T1000 (cell line): ENCODE results near the gene MAP3K9.
A peak's percentile ranks its signal among the peaks of the same experiment; 100 is the strongest.

Source experiments
- DNase-seq: peaks from one replicate; lab custom pipeline; 2025; ENCODE audit warnings: mixed read lengths; lab: John Stamatoyannopoulos, UW

MAP3K9 gene

GRCh38 chr14:70821584-70822529 lies 12.5 kb upstream of the MAP3K9 start:
- DNase-seq = no peak

GRCh38 chr14:70816525-70816924 lies 7.2 kb upstream of the MAP3K9 start:
- no peak for DNase-seq

GRCh38 chr14:70814466-70814865 lies 5.2 kb upstream of the MAP3K9 start:
- no peak for DNase-seq

- DNase-seq = no peak
Observed at GRCh38 chr14:70812124-70812818, 3.0 kb upstream of the MAP3K9 start.

GRCh38 chr14:70811578-70811977 lies 2.3 kb upstream of the MAP3K9 start:
- DNase-seq = no peak

- no peak for DNase-seq
Observed at GRCh38 chr14:70811050-70811449, 1.7 kb upstream of the MAP3K9 start.

- DNase-seq = no peak
Observed at GRCh38 chr14:70810621-70811020, 1.3 kb upstream of the MAP3K9 start.

GRCh38 chr14:70808416-70809224 lies 693 bp downstream of the MAP3K9 start:
- DNase-seq = peak; percentile 56

- peak; percentile 21 for DNase-seq
Observed at GRCh38 chr14:70807898-70808415, 1.4 kb downstream of the MAP3K9 start.

GRCh38 chr14:70804556-70805162 lies 4.7 kb downstream of the MAP3K9 start:
- DNase-seq = no peak

- no peak for DNase-seq
Observed at GRCh38 chr14:70803321-70804310, 5.7 kb downstream of the MAP3K9 start.

- no peak for DNase-seq
Observed at GRCh38 chr14:70802379-70802778, 6.9 kb downstream of the MAP3K9 start.

GRCh38 chr14:70801836-70802235 lies 7.5 kb downstream of the MAP3K9 start:
- DNase-seq = no peak

- no peak for DNase-seq
Observed at GRCh38 chr14:70796551-70796950, 12.8 kb downstream of the MAP3K9 start.

- no peak for DNase-seq
Observed at GRCh38 chr14:70794294-70794693, 15.0 kb downstream of the MAP3K9 start.

GRCh38 chr14:70793637-70794036 lies 15.7 kb downstream of the MAP3K9 start:
- no peak for DNase-seq

- no peak for DNase-seq
Observed at GRCh38 chr14:70792939-70793338, 16.4 kb downstream of the MAP3K9 start.

- no peak for DNase-seq
Observed at GRCh38 chr14:70791971-70792370, 17.3 kb downstream of the MAP3K9 start.

GRCh38 chr14:70789961-70790360 lies 19.4 kb downstream of the MAP3K9 start:
- DNase-seq = no peak

- DNase-seq = peak; percentile 10
Observed at GRCh38 chr14:70789361-70789760, 20.0 kb downstream of the MAP3K9 start.
